Prostate gland (tissue), 2 donors: Measurements from ENCODE around the gene KLHL3. TPM values are rescaled to one million over a fixed set of nuclear protein-coding genes. Genes with fewer than 3 reads are reported as not detected.

Experiments used
- DNase-seq: peaks from one replicate; pipeline ENCODE4 v3.0.0-alpha.2; 2019; ENCODE audit warnings: low spot score
- H3K27ac ChIP-seq, 2 donors: fragments of 200-600 bp; sonication (generic); 2 replicates each; pipeline ENCODE4 v1.5.1; 2017 to 2019
- H3K27me3 ChIP-seq: fragments of 200-600 bp; sonication (generic); replicated peaks from 2 replicates; pipeline ENCODE4 v1.5.1; 2019; ENCODE audit not compliant: insufficient read depth
- H3K36me3 ChIP-seq, 2 donors: fragments of 200-600 bp; sonication (generic); 1 replicate in 1 of 2; 2 replicates in 1 of 2; pipeline versions ENCODE4 v1.5.1 to v1.8.1; 2017 to 2019
- H3K4me1 ChIP-seq: fragments of 200-600 bp; sonication (generic); replicated peaks from 2 replicates; pipeline ENCODE4 v1.5.1; 2019
- H3K4me3 ChIP-seq, 2 donors: fragments of 200-600 bp; sonication (generic); 2 replicates each; pipeline ENCODE4 v1.5.1; 2017 to 2019
- H3K9me3 ChIP-seq: fragments of 200-600 bp; sonication (generic); 2 replicates; pipeline ENCODE4 v1.5.1; 2017
- CTCF ChIP-seq, 4 experiments: fragments of 200-600 bp in 2 of 4; fragments of 450-650 bp in 2 of 4; sonication (generic) in 2 of 4; IDR thresholded peaks; 1 replicate in 3 of 4; 2 replicates in 1 of 4; pipeline ENCODE4 v1.5.1; 2016 to 2019; ENCODE audit warnings: antibody characterized with exemption in 4 of 4, mild to moderate bottlenecking in 2 of 4, moderate library complexity in 2 of 4
- POLR2A ChIP-seq: fragments of 450-650 bp; IDR thresholded peaks from one replicate; pipeline ENCODE4 v1.6.1; 2016; ENCODE audit warnings: antibody characterized with exemption, mild to moderate bottlenecking
- POLR2AphosphoS5 ChIP-seq: sonication (generic); formaldehyde crosslinking; IDR thresholded peaks from one replicate; pipeline ENCODE4 v1.6.1; 2017; ENCODE audit warnings: antibody characterized with exemption
- WGBS: methylation state at CpG from one replicate; pipeline ENCODE4 v1.1.5; 2018; 5-methylcytosine and 5-hydroxymethylcytosine counted together
- intact Hi-C: fragments of 100-400 bp; cut with DNase I; formaldehyde crosslinking; loops from one replicate; pipeline ENCODE4 v1.14.2; 2022
- total RNA-seq, 2 donors: library from RNA; depleted of rRNA; stranded (reverse); fragments of >200 nt; gene quantifications; one replicate each; pipeline ENCODE4 v1.1.0, GENCODE V29; 2016

Gene KLHL3
- total RNA-seq, 2 donors from 2014 or later: 1.8 to 14.0 TPM

GRCh38 chr5:137714494-137714893, 21.4 kb downstream of the KLHL3 start:
- H3K9me3 ChIP-seq: no peaks in the 10 kb centered on the region
- no peaks in the 10 kb centered on the region for H3K4me1 ChIP-seq
- WGBS: 88% methylated on average over 2 of the region's 2 CpGs
- no peak overlapping the region for H3K27ac ChIP-seq
- intact Hi-C loops: no loop called here
- H3K27me3 ChIP-seq: no peaks in the 10 kb centered on the region
- no peak for DNase-seq
- H3K36me3 ChIP-seq: no peaks in the 10 kb centered on the region
- TF ChIP-seq CTCF (IDR thresholded peaks at IDR 0.05): no peak
- TF ChIP-seq POLR2A: no peak
- no peak for TF ChIP-seq POLR2AphosphoS5
- H3K4me3 ChIP-seq: no peak overlapping the region

GRCh38 chr5:137712139-137712667, 23.7 kb downstream of the KLHL3 start:
- DNase-seq: no peak
- Histone ChIP-seq H3K27ac (no peak overlapping the region), H3K27me3 (no peaks in the 10 kb centered on the region), H3K36me3 (no peaks in the 10 kb centered on the region), H3K4me1 (no peaks in the 10 kb centered on the region), H3K9me3 (no peaks in the 10 kb centered on the region), H3K4me3 (no peak overlapping the region)
- TF ChIP-seq POLR2A (no peak), POLR2AphosphoS5 (no peak), CTCF (IDR thresholded peaks at IDR 0.05) (no peak)
- intact Hi-C loops: no loop called here
- 82% methylated on average over 2 of the region's 2 CpGs for WGBS

GRCh38 chr5:137710086-137710485, 25.8 kb downstream of the KLHL3 start:
- 96% methylated on average over 5 of the region's 5 CpGs for WGBS

GRCh38 chr5:137708796-137709559, 26.9 kb downstream of the KLHL3 start:
- Histone ChIP-seq H3K4me1 (no peaks in the 10 kb centered on the region), H3K36me3 (no peaks in the 10 kb centered on the region), H3K27me3 (no peaks in the 10 kb centered on the region), H3K4me3 (no peak overlapping the region), H3K27ac (no peak overlapping the region), H3K9me3 (no peaks in the 10 kb centered on the region)
- DNase-seq: no peak
- TF ChIP-seq CTCF (IDR thresholded peaks at IDR 0.05) (no peak), POLR2AphosphoS5 (no peak), POLR2A (no peak)
- WGBS: 86% methylated on average over 3 of the region's 3 CpGs
- intact Hi-C loops: no loop called here

More at GRCh38 chr5:137710086-137710485, 25.8 kb downstream of the KLHL3 start:
- H3K36me3 ChIP-seq: no peaks in the 10 kb centered on the region
- DNase-seq: no peak
- no peak overlapping the region for H3K4me3 ChIP-seq
- no peaks in the 10 kb centered on the region for H3K27me3 ChIP-seq
- H3K27ac ChIP-seq: no peak overlapping the region
- no peaks in the 10 kb centered on the region for H3K4me1 ChIP-seq
- no peak for TF ChIP-seq POLR2A
- TF ChIP-seq CTCF (IDR thresholded peaks at IDR 0.05): no peak
- TF ChIP-seq POLR2AphosphoS5: no peak
- intact Hi-C loops: no loop called here
- H3K9me3 ChIP-seq: no peaks in the 10 kb centered on the region

- no peak for DNase-seq
- Histone ChIP-seq H3K27ac (no peak overlapping the region), H3K36me3 (no peaks in the 10 kb centered on the region), H3K4me3 (no peak overlapping the region), H3K27me3 (no peaks in the 10 kb centered on the region), H3K4me1 (no peaks in the 10 kb centered on the region), H3K9me3 (no peaks in the 10 kb centered on the region)
- 95% methylated on average over 1 of the region's 1 CpG for WGBS
- TF ChIP-seq CTCF (IDR thresholded peaks at IDR 0.05): no peak
- intact Hi-C loops: no loop called here
Measured at GRCh38 chr5:137708062-137708461, 27.8 kb downstream of the KLHL3 start.
